MG63 (cell line): ENCODE data around the gene STRA8. TPM values are rescaled to one million over a fixed set of nuclear protein-coding genes. Genes with fewer than 3 reads are reported as not detected.
A peak's percentile ranks its signal among the peaks of the same experiment; 100 is the strongest.
"Not testable (repeated sequence)": the region's sequence is repeated elsewhere in the genome, so short reads cannot be mapped to it uniquely, and the experiment has no call there.

Experiments used
- DNase-seq: peaks from one replicate; pipeline ENCODE4 v3.0.0-alpha.2; 2020
- H3K27me3 ChIP-seq: fragments of 250-450 bp; sonication (Bioruptor Pico); 2 replicates; pipeline ENCODE4 v1.5.1; 2020; ENCODE audit warnings: mild to moderate bottlenecking, moderate library complexity
- H3K36me3 ChIP-seq: fragments of 250-450 bp; sonication (Bioruptor Pico); 2 replicates; pipeline ENCODE4 v1.5.1; 2020; ENCODE audit warnings: mild to moderate bottlenecking, moderate library complexity
- H3K4me3 ChIP-seq: fragments of 250-450 bp; sonication (Bioruptor Pico); 2 replicates; pipeline ENCODE4 v1.5.1; 2020; ENCODE audit warnings: mild to moderate bottlenecking, moderate library complexity
- H3K9me3 ChIP-seq: fragments of 250-450 bp; sonication (Bioruptor Pico); 2 replicates; pipeline ENCODE4 v1.5.1; 2020; ENCODE audit warnings: mild to moderate bottlenecking, moderate library complexity
- total RNA-seq: library from RNA; depleted of rRNA; stranded (reverse); fragments of >200 nt; shearing (Covaris generic); gene quantifications from 2 replicates; pipeline ENCODE4 v1.2.3, GENCODE V29; 2014; ENCODE audit warnings: low replicate concordance

STRA8 gene
- total RNA-seq, 1 experiment from 2014 or later, result not detected

DNA sequence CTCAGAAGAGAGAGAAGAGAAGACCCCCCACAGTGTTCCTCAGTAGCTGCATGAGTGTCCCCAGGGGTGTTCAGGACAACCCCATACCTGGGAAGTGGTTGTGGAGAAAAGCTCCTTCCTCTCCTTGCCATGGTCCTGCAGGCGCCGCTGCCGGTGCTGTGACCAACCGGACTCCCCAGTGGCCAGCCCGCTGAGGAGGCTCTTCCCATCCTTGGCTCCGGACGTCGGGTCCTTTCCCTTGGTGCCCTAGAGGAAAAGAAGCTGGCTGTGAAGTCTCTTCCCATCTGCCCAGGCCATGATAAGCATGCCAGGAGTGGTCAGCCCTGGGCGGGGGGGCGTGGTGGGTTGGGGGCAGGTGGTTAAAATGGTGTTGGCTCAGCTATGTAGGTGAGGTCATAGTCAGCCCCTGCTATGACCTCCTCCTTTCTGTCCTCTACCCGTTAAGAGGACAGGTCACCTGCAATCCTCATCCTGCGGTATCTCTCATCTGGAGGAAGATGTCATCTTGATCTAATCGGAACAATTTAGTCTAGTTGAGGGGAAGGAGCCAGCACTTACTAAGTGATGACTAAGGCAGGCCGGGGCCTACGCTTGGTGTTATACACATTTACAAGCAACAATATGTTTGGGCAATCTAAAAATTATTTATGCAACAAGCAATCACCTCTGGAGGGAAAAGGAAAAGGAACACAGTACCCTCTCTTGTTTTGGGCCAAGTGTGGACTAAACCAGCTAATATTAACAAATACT is 35.6 kb upstream of the STRA8 start:
- H3K36me3 ChIP-seq, result no peaks in the 10 kb centered on the region
- DNase-seq, result no peak
- H3K4me3 ChIP-seq, result no peak overlapping the region
- no peaks in the 10 kb centered on the region for H3K27me3 ChIP-seq
- no peaks in the 10 kb centered on the region for H3K9me3 ChIP-seq

- Histone ChIP-seq H3K27me3 (no peaks in the 10 kb centered on the region), H3K36me3 (no peaks in the 10 kb centered on the region), H3K9me3 (no peaks in the 10 kb centered on the region), H3K4me3 (no peak overlapping the region)
- DNase-seq, result no peak
Observed at GRCh38 chr7:135199439-135199838, 34.2 kb upstream of the STRA8 start.

DNA sequence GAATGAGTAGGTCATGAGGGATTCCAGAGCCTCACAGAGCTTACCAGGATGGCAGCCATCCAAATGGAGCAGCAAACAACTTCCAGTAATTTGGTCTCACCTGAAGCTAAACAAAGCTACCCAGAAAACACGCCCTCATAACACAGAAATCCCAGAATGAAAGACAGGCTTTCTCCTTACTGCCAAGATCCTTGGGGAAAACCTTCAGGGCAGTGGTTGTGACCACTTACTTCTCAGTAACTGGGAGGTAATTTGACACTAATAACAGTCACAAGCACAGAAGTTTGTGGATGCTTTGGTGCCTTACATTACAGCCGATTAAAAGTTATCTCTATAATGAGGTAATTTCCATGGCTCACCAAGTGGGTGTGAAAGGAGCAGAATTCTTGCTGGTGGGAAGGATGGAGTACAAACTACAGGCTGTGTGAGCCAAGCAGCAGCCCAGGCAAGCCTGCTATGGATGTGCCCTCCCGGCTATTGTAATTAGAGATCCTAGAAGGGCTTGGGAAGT is 32.8 kb upstream of the STRA8 start:
- no peaks in the 10 kb centered on the region for H3K9me3 ChIP-seq
- H3K27me3 ChIP-seq, result no peaks in the 10 kb centered on the region
- DNase-seq, result no peak
- H3K36me3 ChIP-seq, result no peaks in the 10 kb centered on the region
- H3K4me3 ChIP-seq, result no peak overlapping the region

DNA sequence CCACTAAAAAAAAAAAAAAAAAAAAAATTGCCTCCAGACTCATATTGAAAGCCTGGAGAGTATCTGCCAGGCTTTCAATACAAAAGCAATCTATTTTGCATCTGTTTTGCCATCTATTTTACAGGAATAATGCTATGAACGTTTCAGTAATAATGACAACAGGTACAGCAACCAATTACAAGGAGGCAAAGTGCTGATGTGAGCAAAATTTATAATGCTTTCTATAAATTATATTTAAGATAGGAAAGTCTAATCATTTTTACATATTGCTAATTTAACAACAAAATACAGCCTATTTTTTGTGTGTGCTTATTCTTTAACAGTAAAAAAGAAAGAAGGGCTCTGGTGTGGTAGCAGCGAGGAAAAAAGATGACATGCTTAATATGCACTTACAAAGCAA is 32.3 kb upstream of the STRA8 start:
- H3K36me3 ChIP-seq, result no peaks in the 10 kb centered on the region
- H3K27me3 ChIP-seq, result no peaks in the 10 kb centered on the region

GRCh38 chr7:135204341-135204749 is 29.3 kb upstream of the STRA8 start:
- DNase-seq, result no peak
- Histone ChIP-seq H3K4me3 (no peak overlapping the region), H3K36me3 (no peaks in the 10 kb centered on the region), H3K27me3 (no peaks in the 10 kb centered on the region), H3K9me3 (no peaks in the 10 kb centered on the region)

More for the DNA sequence above, 32.3 kb upstream of the STRA8 start:
- H3K4me3 ChIP-seq, result no peak overlapping the region
- H3K9me3 ChIP-seq, result no peaks in the 10 kb centered on the region
- DNase-seq, result no peak

- no peaks in the 10 kb centered on the region for H3K9me3 ChIP-seq
- H3K4me3 ChIP-seq, result no peak overlapping the region
- no peaks in the 10 kb centered on the region for H3K36me3 ChIP-seq
- no peak for DNase-seq
- no peaks in the 10 kb centered on the region for H3K27me3 ChIP-seq
Observed at GRCh38 chr7:135204876-135205275, 28.8 kb upstream of the STRA8 start.

- DNase-seq, result no peak
- Histone ChIP-seq H3K27me3 (no peaks in the 10 kb centered on the region), H3K4me3 (no peak overlapping the region), H3K36me3 (no peaks in the 10 kb centered on the region), H3K9me3 (no peaks in the 10 kb centered on the region)
Observed at GRCh38 chr7:135205850-135206249, 27.8 kb upstream of the STRA8 start.

DNA sequence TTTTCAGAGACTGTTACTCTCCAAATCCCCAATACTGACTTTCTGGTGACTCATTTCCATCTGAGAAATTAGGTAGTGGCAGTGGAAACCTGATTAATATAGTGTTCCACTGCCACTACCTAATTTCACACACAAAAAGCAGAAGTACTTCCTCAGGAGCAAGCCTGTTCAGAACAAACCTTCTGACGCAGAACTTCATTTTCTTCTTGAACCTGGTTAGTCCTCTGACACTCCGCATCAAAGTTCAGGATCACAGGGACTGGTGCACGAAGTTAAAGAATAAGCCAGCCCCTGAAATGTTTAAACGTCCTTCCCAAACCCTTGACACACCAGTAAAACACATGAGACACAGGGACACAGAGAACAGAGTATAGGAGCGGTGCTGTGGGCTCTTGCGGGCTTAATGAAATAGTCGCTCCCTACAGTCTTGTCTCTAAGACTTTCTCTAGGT is 26.7 kb upstream of the STRA8 start:
- DNase-seq, result no peak
- no peaks in the 10 kb centered on the region for H3K36me3 ChIP-seq
- no peaks in the 10 kb centered on the region for H3K27me3 ChIP-seq
- H3K9me3 ChIP-seq, result no peaks in the 10 kb centered on the region
- H3K4me3 ChIP-seq, result no peak overlapping the region

- Histone ChIP-seq H3K27me3 (no peaks in the 10 kb centered on the region), H3K9me3 (no peaks in the 10 kb centered on the region), H3K4me3 (no peak overlapping the region), H3K36me3 (no peaks in the 10 kb centered on the region)
- DNase-seq, result no peak
Observed at GRCh38 chr7:135207406-135208101, 26.1 kb upstream of the STRA8 start.

- Histone ChIP-seq H3K36me3 (no peaks in the 10 kb centered on the region), H3K4me3 (no peak overlapping the region)
Observed at GRCh38 chr7:135208102-135208793, 25.4 kb upstream of the STRA8 start.

DNA sequence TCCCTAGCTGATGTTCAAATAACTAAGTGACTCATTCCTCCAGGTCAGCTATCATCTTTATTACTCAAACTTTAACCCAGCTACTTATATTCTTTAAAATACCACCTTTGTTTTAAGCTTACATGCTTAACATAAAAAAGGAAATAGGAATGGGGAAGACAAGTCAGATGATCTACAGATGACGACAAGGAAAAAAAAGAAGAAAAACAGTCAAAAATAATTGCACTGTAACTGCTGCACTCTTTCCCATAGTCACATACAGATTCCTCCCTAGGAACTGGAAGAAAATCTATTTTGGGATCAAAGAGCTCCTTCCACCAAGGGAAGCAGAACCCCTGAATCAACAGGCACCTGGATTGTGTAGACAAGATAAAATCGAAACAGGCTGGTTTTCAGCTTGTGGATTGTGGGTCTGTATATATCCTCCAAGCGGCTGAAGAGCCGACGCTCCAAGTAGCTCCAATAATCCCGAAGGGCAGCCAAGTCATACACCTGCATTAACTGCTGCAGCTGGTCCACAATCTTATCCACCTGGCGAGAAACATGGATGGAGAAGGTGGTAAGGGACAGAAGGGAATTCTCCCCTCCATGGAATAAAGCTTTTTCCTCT is 24.3 kb upstream of the STRA8 start:
- Histone ChIP-seq H3K36me3 (no peaks in the 10 kb centered on the region), H3K27me3 (no peaks in the 10 kb centered on the region), H3K4me3 (no peak overlapping the region), H3K9me3 (no peaks in the 10 kb centered on the region)
- no peak for DNase-seq

More at GRCh38 chr7:135208102-135208793, 25.4 kb upstream of the STRA8 start:
- Histone ChIP-seq H3K27me3 (no peaks in the 10 kb centered on the region), H3K9me3 (no peaks in the 10 kb centered on the region)
- DNase-seq, result no peak

DNA sequence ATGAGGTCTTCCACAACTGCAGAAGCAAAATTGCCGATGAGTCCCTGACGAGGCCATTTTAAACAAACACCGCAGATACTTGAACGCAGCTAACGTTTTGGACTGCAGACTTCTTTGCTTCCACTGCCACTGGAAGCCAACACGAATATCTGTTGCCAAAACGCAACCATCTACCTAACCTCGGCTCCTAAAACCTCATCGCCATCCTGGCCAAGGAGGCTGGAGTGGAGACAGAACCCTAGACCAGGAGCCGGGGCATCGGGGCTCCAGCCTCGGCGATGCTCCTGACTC is 22.8 kb upstream of the STRA8 start:
- no peaks in the 10 kb centered on the region for H3K27me3 ChIP-seq
- peak overlapping the region; percentile 74 for H3K4me3 ChIP-seq
- DNase-seq, result peak; percentile 5
- H3K9me3 ChIP-seq, result no peaks in the 10 kb centered on the region
- no peaks in the 10 kb centered on the region for H3K36me3 ChIP-seq

GRCh38 chr7:135211179-135211945 is 22.3 kb upstream of the STRA8 start, which contains the start of gene WDR91:
TSS of gene WDR91 (minus strand) at chr7:135211526. CDS start at chr7:135211502, 24 bp downstream.
- H3K36me3 ChIP-seq, result no peaks in the 10 kb centered on the region
- no peaks in the 10 kb centered on the region for H3K9me3 ChIP-seq
- no peaks in the 10 kb centered on the region for H3K27me3 ChIP-seq
- peak within 1 kb of the TSS; percentile 74 for H3K4me3 ChIP-seq
- DNase-seq, result peak; percentile 90

GRCh38 chr7:135211946-135212685 is 21.5 kb upstream of the STRA8 start:
- not testable (repeated sequence) for H3K36me3 ChIP-seq, H3K9me3 ChIP-seq, H3K27me3 ChIP-seq
- peak overlapping the region; percentile 74 for H3K4me3 ChIP-seq
- peak; percentile 41 for DNase-seq

GRCh38 chr7:135213831-135214230 is 19.8 kb upstream of the STRA8 start:
- Histone ChIP-seq H3K4me3 (no peak overlapping the region), H3K36me3 (no peaks in the 10 kb centered on the region), H3K27me3 (no peaks in the 10 kb centered on the region), H3K9me3 (no peaks in the 10 kb centered on the region)
- no peak for DNase-seq

DNA sequence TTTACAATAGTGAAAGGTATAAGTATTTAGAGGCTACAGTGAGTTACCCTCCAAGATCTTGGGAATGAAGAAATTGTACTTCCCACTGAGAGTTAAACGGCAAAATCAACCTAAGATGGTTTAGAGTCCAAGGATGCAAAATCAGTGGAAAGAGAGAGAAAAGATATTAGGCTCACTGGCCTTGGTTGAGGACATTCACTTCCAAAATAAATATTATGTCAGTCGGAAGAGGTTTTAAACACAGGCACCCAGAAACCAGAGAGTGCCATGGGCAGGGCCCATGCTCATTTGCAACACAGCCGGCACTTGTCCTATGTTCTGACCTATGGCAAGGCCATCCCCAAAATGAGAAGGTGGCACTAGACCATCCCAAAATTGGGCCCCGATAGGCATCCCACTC is 18.5 kb upstream of the STRA8 start:
- no peaks in the 10 kb centered on the region for H3K9me3 ChIP-seq
- no peaks in the 10 kb centered on the region for H3K36me3 ChIP-seq
- no peak overlapping the region for H3K4me3 ChIP-seq
- DNase-seq, result no peak
- H3K27me3 ChIP-seq, result no peaks in the 10 kb centered on the region
